Right ventricle myocardium inferior (tissue), 1 donor: ENCODE results near the gene CDC42EP2. TPM values are rescaled to one million over a fixed set of nuclear protein-coding genes. Genes with fewer than 3 reads are reported as not detected.

Experiments
- ATAC-seq: fragments of 200-7000 bp; cut with Tn5 transposase; one replicate; pipeline ENCODE4 v1.9.1; 2020; ENCODE audit warnings: mild to moderate bottlenecking, moderate library complexity
- DNase-seq: peaks from one replicate; pipeline ENCODE4 v3.0.0; 2021; ENCODE audit errors: missing footprints
- intact Hi-C: fragments of 100-400 bp; cut with DNase I; formaldehyde crosslinking; loops from one replicate; pipeline ENCODE4 v1.11.0; 2022
- long read RNA-seq: library from polyadenylated mRNA; unstranded; transcript quantifications from one replicate; pipeline ENCODE4 v2.0.0, GENCODE V29; 2021
- total RNA-seq: library from RNA; stranded (reverse); fragmentation: NEBNext Ultra II Directional; extraction: Animal tissue kit (Norgen Biotek cat#: 25700); gene quantifications from one replicate; pipeline ENCODE4 v1.2.1, GENCODE V29; 2021
- donor health status: DM: no; HTN: yes; CAD: no; lungs with severe emphysema.

The CDC42EP2 gene, protein sequence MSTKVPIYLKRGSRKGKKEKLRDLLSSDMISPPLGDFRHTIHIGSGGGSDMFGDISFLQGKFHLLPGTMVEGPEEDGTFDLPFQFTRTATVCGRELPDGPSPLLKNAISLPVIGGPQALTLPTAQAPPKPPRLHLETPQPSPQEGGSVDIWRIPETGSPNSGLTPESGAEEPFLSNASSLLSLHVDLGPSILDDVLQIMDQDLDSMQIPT
- total RNA-seq, result 16.7 TPM
- long read RNA-seq, transcript CDC42EP2-201 (2 exons, 2,023 nt), result major isoform, 16 of 23 reads
- long read RNA-seq, partial matches to known transcripts, result 0 of 23 reads
- long read RNA-seq, other reads (novel, unspliced or antisense), result 7 of 23 reads

DNA sequence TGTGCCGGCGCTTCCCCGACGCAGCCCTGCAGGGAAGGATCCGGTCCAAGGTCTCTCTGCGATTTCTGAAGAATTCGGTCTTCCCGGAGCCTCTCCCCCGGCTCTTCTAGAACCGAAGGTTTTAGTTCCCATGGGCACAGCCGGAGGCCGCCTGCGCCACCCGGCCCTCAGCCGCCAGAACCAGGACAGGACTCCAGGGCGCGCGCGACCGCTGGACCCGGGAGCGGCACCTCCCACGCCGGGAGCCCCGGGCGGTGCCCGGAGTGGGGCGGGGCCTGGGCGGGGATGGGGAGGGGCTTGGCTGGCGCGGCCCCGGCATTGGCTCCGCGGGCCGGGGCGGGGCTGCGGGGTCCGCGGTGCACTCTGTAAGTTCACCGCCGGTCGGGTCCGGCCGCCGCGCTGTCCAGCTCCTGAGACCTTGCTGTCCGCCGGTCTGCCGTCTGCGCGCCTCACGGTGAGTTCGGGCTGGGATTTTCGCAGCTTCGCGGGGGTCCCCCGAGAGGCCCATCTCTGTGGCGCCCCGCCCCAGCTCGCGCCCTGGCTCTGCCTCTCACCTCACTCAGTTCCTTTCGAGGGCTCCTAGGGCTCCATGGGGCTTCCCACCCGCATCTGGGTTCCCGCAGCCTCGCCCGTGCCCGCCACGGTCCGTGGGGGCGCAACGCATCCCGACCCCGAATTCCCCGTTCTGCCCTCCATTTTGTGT lies at the start of gene CDC42EP2:
Gene CDC42EP2, plus strand, starts transcription at position 366 of the 703 bp plus-strand sequence. CDS start 6,033 bp downstream, outside the sequence.
- ATAC-seq (peak; percentile 92), DNase-seq (peak; percentile 94)
- intact Hi-C loops, result loop anchor here (1.0 to 2.0 kb wide), 3 partner anchors 16 to 39 kb away; no protein-coding TSS in a partner anchor

DNA sequence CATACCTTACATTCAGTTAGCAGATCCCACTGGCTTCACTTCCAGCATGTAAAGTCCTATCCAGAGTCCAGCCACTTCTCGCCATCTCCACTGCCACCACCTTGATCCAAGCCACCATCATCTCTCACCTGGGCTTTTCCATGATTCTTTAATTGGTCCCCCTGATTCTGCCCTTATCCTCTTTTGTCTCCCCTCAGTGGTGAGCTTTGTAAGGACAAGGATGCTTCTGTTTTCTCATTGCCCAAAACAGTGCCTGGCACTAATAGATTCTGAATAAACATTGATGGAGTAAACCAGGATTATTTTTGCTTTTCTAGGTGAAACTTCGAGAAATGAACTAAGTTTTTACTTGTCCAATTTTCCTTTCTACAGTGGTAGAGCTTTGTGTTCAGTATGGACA lies 48.5 kb upstream of the CDC42EP2 start:
- intact Hi-C loops, result no loop called here
- DNase-seq (no peak), ATAC-seq (no peak)

DNA sequence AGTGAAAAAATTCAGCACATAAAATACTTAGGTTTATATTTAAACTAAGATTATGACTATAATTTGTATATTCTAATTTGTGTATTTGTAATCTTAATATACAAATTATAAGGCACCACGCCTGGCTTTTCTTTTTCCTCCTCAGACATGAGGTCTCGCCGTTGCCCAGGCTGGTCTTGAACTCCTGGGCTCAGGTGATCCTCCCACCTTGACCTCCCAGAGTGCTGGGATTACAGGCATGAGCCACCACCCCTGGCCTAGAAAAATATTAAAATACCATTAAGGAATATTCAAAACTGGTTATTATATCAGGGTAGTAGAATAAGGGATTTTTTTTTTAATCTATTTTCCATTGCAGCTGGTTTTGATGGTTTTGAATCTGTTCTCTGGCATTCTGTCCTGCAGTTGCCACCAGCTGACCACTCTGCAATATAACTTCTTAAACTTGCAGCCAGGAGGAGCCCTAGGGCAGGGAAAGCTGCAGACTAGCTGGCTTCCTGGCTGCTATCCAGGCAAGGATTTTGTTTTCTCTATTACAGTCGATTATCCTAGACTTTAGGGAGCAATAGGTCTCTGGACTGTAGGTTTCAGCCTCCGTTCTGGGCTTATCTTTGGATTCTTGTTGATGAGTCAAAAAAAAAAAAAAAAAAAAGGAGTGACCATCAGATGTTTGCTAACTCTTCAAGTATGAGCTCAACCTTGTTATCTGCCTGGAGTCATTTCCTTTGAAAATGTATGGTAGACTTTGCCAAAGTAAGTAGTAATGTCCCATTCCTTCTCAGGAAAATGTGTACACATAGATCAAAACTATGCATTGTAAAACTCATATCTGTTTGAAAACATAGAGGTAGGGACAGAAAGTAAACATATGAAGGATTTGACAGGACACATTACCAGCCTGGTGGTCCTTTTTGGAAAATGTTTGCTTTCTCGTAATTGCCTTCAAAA lies 39.7 kb upstream of the CDC42EP2 start:
- ATAC-seq, result peak; percentile 92
- peak; percentile 79 for DNase-seq
- intact Hi-C loops, result loop anchor here (1.0 kb wide), 2 partner anchors 40 to 55 kb away; no protein-coding TSS in a partner anchor

DNA sequence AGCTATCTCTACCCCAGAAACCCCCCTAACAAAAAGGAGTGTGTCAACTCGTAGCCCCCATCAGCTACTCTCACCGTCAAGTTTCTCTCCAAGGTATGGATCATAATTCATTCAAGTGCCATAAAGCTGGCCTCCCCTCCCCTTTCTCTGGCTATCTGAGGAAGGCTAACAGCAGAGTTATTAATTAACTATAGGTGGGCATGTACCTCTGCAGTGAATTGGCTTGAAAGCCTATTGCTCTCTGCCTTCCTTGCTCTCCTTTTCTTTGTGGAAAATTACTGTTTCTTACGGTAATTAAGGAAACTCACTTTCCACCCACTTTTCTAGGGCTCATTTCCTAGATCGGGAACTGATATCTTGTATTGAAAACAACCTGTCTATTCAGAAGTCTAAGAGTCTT lies 38.8 kb upstream of the CDC42EP2 start:
- intact Hi-C loops, result loop anchor here (1.0 kb wide), 2 partner anchors 39 to 54 kb away; no protein-coding TSS in a partner anchor
- no peak for DNase-seq
- no peak for ATAC-seq

DNA sequence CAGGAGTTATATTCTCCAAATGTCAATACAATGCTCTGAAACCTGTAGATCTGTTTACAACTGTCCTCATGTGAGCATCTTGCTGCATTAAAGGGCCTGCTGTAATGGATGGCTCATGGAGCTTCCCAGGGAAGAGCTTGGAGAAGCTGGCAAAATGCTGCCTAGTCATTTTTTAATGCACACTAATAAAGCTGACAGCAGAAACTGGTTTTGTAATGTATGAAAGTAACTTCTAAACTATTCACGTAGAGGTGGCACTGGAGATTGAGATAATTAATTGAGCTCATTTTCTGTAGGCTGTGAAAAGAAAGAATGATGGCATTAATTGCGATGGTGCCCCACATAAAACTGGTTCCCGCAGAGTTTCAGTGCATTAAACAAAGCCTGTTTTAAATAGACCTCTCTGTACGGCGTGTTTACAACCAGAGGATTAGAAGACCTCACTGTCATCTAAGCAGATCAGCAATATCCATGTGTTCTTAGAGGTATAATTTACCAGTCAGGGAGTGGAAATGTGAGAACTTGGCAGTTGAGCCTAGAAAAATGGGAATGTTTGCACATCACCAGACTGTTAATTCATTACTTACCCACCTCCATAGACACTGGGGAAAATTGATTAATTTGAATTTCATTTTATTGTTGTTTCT lies 36.9 kb upstream of the CDC42EP2 start:
- no peak for DNase-seq
- no peak for ATAC-seq
- intact Hi-C loops, result no loop called here

DNA sequence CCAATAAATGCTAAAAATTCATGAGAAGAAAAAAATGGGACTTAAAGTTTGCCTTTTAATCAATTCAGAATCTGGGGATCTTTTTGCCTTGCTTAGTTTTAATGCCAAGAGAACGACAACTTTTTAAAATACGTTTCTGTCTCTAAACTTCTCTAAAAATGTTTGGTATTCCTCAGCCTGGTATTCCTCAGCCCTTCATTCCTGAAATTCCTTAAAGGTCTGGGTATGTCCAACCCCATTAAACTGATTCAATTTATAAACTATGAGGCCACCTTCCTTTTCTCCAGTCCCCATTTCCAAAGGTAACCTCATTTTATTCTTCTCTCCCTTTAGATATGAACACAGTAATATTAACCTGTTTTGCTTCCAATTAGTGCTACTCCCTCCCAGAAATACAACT lies 36.3 kb upstream of the CDC42EP2 start:
- no peak for DNase-seq
- intact Hi-C loops, result no loop called here
- no peak for ATAC-seq

DNA sequence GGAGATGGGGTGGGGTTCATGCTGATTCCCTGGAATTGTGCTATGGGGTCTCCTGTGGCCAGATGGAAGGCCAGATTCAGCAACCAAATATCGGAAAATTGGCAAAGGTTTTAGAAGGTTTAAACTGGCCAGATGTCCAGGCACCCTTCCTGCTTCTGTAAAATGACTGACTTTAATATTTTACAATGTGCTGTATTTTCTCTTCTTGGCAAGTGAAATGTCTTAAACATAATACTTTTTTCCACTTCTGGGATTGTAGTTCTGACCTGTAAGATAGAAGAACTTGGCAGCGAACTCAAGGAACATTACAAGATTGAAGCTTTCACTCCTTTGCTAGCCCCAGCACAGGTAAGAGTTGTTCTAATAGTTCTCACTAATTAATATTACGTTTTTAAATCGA lies 35.4 kb upstream of the CDC42EP2 start:
- DNase-seq (no peak), ATAC-seq (no peak)
- intact Hi-C loops, result no loop called here

DNA sequence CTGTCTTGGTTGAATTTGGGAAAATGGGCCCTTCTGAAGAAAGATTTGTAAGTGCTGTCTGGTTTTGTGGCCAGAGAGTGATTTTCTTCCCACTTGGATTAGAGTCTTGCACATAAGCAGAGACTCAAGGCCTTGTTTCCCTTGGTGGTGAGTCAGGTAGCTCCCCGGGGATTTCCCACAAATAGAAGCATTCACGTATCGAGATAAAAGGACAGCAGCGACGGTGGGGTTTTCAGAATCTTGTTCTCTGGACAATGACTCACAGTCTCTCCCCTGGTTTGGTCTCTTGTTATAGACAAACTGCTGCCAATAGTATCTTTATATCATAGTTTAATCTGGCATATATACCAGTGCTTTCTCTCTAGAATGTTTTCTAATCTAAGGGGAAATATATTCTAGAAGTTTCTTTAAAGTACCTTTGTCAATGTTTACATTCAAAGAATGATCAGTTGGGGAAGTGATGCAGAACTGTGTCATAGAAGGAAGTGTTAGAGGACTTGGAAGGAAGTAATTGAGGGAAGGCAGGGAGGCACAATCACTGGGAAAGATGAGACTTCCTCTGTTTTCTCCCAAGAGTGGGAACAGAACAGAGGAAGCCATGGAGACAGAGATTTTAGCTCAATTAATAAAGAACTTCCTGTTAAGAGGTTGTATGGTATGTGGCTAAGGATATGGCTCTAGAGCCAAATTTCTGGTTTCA lies 34.8 kb upstream of the CDC42EP2 start:
- intact Hi-C loops, result no loop called here
- DNase-seq (no peak), ATAC-seq (no peak)

DNA sequence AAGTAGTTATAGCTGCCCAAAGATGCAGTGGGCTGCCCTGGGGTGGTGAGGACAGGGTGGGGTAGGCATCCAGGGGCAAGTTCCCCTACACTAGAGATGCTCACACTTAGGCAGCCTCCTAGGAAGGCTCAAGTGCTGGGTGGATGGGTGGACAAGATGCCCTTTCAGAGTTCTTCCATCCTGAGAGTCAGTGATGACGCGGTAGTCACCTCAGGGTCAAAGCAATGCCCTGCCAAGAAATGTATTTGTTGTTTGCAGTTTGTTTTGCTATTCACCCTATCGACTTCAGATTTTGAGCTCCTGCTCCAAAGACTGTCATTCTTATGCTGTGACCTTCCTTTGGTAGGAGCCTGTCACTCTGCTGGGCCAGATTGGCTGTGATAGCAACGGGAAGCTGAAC lies 34.0 kb upstream of the CDC42EP2 start:
- DNase-seq (no peak), ATAC-seq (no peak)
- intact Hi-C loops, result no loop called here

DNA sequence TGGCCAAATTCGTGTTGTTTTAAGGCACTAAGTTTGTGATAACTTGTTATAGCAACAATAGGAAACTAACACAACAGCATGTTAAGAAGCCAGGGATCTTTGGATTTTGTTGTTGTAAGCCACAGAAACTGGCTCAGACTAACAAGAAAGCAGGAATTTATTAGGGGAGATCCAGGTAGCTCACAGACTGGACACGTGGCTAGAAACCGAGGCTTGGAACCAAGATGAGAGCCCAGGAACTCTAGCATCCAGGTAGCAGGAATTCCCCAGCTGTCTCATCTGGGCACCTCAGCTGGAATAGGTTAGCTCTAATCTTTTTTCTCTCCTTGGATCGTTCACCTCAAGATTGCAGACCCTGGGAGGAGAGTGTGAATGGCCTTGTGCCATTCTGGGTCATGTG lies 28.0 kb upstream of the CDC42EP2 start:
- ATAC-seq, result no peak
- no peak for DNase-seq
- intact Hi-C loops, result no loop called here

DNA sequence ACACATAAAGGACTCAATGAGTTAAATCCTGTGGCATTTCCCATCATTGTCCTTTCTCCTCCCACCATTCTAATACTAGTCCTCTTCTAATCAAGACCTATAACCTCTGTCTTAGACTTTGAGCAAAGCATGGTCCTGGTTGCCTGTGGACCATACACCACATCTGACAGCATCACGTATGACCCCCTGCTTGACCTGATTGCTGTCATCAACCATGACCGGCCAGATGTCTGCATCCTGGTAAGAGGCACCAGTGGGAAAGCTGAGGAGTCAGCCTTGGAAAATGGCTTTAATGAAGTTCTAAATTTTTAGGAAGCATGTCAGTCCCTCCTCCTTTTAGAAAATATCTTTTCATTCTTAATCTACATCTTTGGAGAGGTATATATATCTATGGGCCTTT lies 27.1 kb upstream of the CDC42EP2 start:
- ATAC-seq (no peak), DNase-seq (no peak)
- intact Hi-C loops, result no loop called here

DNA sequence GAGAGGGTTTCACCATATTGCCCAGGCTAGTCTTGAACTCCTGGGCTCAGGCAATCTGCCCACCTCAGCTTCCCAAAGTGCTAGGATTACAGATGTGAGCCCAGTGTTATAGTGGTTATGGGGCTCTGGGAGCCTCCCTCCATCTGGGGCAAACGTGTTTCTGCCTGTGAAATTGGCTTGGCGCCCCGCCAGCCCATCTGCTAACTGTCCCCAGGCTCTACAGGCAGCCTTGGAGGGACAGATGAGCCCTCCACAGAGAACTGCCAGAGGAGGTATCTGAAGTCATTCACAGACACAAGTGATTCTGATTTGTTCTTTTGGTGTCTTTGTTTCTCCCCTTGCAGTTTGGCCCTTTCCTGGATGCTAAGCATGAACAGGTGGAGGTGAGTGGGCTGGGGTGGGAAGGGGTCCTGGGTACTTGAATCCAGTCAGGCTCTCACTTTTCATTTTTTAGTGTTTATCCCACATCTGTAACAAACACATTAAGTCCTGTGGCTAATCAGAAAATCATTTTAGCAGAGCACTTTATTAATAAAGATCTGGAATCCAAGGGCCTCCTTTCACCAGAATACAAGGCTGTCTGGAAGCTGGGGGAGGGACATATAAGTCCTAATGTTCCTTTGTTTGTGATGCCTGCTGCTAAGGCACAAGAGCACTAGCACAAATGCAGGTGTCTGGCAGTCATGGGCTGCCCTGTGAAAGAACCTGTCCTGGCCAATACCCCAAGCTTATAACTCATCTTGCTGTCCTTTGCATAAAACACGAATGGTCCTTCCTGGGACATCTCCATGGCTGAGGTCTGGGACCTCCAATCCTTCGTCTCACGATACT lies 25.7 kb upstream of the CDC42EP2 start:
- DNase-seq (peak; percentile 82), ATAC-seq (no peak)
- intact Hi-C loops, result no loop called here

DNA sequence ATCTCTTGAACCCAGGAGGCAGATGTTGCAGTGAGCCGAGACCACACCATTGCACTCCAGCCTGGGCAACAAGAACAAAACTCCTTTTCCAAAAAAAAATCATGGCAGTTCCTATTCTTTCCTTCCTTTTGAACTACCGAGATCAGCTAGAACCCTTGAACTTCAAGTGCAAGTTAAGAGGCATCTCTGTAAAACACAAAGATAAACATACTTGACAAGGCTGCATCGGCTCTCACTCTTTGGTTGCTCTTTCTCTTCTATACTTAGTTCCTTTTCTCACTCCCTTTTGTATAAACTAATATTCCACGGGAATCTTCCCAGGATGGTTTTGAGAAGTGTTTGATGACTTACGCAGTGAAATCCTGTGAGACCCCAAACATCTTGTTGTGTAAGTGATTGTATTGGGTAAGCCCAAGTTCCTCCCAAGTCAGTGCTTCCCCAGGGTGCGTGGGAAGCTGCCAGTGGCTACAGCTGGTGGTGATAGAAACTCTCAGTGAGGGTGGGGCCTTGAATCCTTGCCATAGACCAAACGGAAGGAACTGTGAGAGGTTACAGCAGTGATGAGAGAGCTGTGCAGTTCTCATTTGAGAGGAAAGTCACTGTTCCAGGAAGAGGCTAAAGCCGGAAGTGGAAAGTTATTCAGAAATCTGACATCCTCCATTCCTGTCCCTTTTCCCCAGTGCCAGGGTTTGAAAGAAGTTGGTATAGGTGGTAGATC lies 24.1 kb upstream of the CDC42EP2 start:
- intact Hi-C loops, result loop anchor here (2.0 kb wide), 1 partner anchor 24 kb away; the partner anchor contains the start of gene CDC42EP2
- ATAC-seq, result peak; percentile 86

DNA sequence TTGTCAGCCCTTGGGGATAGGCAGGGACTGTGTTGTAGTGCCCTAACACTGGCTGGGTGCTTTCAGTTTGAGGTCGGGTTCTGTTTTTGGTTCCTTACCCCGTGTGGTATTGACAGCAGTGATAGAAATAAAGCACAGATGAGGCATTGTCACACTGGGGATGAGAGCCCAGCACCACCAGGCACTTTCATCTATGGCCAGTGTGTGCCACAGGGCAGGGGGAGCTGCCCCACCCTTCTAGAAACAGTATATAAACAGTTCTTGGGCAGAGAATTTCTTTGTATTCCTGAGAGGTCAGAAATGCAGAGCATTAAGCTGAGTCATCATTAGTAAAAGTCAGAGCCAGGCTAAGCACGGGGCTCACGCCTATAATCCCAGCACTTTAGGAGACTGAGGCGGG lies 23.1 kb upstream of the CDC42EP2 start:
- intact Hi-C loops, result loop anchor here (2.0 kb wide), 1 partner anchor 23 kb away; the partner anchor contains the start of gene CDC42EP2
- DNase-seq, result no peak
- ATAC-seq, result peak; percentile 9

More for the DNA sequence above, 24.1 kb upstream of the CDC42EP2 start:
- peak; percentile 96 for DNase-seq

DNA sequence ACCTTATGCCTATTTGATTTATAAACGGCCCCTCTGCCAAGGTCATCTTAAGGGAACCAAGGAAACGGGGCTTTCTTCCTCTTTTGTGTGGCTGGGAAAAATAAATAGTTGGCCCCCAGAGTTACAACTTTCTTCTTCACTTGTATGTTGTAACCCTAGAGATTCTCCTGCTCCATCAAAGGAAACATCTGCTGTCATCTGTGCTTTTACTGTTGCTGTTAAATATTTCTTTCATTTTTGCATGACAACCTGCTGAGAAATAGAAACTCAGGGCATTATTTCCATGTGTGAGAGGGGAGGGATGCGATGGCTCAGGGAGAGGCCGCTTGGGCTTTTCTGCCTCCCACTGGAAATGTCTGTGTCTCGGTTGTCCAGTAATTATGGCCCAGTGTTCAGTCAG lies 21.8 kb upstream of the CDC42EP2 start:
- ATAC-seq, result no peak
- intact Hi-C loops, result no loop called here
- no peak for DNase-seq

DNA sequence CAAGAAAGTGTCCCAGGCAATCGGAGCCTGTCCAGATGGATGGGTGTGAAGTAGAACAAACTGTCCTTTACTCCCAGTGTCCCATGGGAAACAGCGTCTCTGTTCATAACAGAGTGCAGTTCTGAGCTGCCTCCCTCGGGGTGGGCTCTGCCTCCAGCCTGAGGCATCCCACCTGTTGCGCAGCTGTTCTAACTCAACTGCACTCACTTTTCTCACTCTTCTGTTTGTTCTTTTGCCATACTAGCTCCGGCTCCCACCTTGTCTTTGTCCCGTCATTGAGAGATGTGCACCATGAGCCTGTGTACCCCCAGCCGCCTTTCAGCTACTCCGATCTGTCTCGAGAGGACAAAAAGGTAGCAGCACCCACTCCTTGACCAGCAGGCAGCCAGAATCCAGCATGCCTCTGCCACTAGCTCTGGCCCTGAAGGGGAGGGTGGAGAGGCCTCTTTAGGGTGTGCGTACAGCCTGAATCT lies 20.7 kb upstream of the CDC42EP2 start:
- DNase-seq (peak; percentile 85), ATAC-seq (peak; percentile 58)
- intact Hi-C loops, result no loop called here
